KMS-11 (cell line): ENCODE results near the gene GJD3.
"Not testable (repeated sequence)": the region's sequence is repeated elsewhere in the genome, so short reads cannot be mapped to it uniquely, and the experiment has no call there.

ENCODE experiments used
- H2AFZ ChIP-seq: fragments of 200-600 bp; sonication (generic); 2 replicates; pipeline ENCODE4 v1.6.1; 2016; ENCODE audit warnings: antibody characterized with exemption, mixed run types, low read depth
- H3K27ac ChIP-seq: fragments of 200-600 bp; sonication (generic); 2 replicates; pipeline ENCODE4 v1.6.1; 2016; ENCODE audit warnings: mild to moderate bottlenecking, mixed run types
- H3K27me3 ChIP-seq: fragments of 200-600 bp; sonication (generic); 2 replicates; pipeline ENCODE4 v1.6.1; 2017; ENCODE audit warnings: mild to moderate bottlenecking, low read depth, mixed run types, moderate library complexity; ENCODE audit not compliant: insufficient read depth
- H3K36me3 ChIP-seq: fragments of 200-600 bp; sonication (generic); 2 replicates; pipeline ENCODE4 v1.6.1; 2017; ENCODE audit warnings: mild to moderate bottlenecking, mixed run types; ENCODE audit not compliant: insufficient read depth
- H3K4me1 ChIP-seq: fragments of 200-600 bp; sonication (generic); 2 replicates; pipeline ENCODE4 v1.6.1; 2016; ENCODE audit warnings: mild to moderate bottlenecking, low read depth, mixed run types; ENCODE audit not compliant: poor library complexity, severe bottlenecking
- H3K4me2 ChIP-seq: fragments of 200-600 bp; sonication (generic); 2 replicates; pipeline ENCODE4 v1.7.0; 2016; ENCODE audit warnings: mild to moderate bottlenecking, mixed run types
- H3K4me3 ChIP-seq: fragments of 200-600 bp; sonication (generic); IDR thresholded peaks from 2 replicates; pipeline ENCODE4 v1.6.1; 2017; ENCODE audit warnings: low read depth, low read length, mixed read lengths; ENCODE audit not compliant: insufficient read depth
- H3K79me2 ChIP-seq: fragments of 200-600 bp; sonication (generic); 2 replicates; pipeline ENCODE4 v1.6.1; 2016; ENCODE audit warnings: low read depth, mixed run types; ENCODE audit not compliant: insufficient read depth
- H3K9ac ChIP-seq: fragments of 200-600 bp; sonication (generic); 2 replicates; pipeline ENCODE4 v1.6.1; 2016; ENCODE audit warnings: mild to moderate bottlenecking, mixed run types
- H4K20me1 ChIP-seq: fragments of 200-600 bp; sonication (generic); 2 replicates; pipeline ENCODE4 v1.6.1; 2016; ENCODE audit warnings: mild to moderate bottlenecking, mixed run types; ENCODE audit not compliant: insufficient read depth
- CTCF ChIP-seq: fragments of 200-600 bp; sonication (generic); conservative IDR thresholded peaks from 2 replicates; pipeline ENCODE4 v1.6.1; 2017; ENCODE audit warnings: low read depth, mild to moderate bottlenecking, antibody characterized with exemption, low read length, moderate library complexity, mixed read lengths

The GJD3 gene

GRCh38 chr17:40374821-40375498, 10.4 kb upstream of the GJD3 start:
- Histone ChIP-seq H3K4me3 (no peak overlapping the region), H3K27me3 (no peaks in the 10 kb centered on the region), H3K4me2 (no peak overlapping the region), H3K9ac (no peak overlapping the region), H3K4me1 (peaks cover 18% of the 10 kb centered on the region), H4K20me1 (no peaks in the 10 kb centered on the region), H3K27ac (no peak overlapping the region), H3K79me2 (no peaks in the 10 kb centered on the region), H2AFZ (no peak overlapping the region), H3K36me3 (no peaks in the 10 kb centered on the region)
- no peak for TF ChIP-seq CTCF

GRCh38 chr17:40373999-40374398, 9.5 kb upstream of the GJD3 start:
- H3K4me2 ChIP-seq, result no peak overlapping the region
- no peak overlapping the region for H2AFZ ChIP-seq
- H3K79me2 ChIP-seq, result no peaks in the 10 kb centered on the region
- H4K20me1 ChIP-seq, result no peaks in the 10 kb centered on the region
- H3K4me1 ChIP-seq, result peaks cover 18% of the 10 kb centered on the region
- H3K27me3 ChIP-seq, result no peaks in the 10 kb centered on the region
- no peak overlapping the region for H3K27ac ChIP-seq
- no peak for TF ChIP-seq CTCF
- no peak overlapping the region for H3K9ac ChIP-seq
- no peaks in the 10 kb centered on the region for H3K36me3 ChIP-seq
- H3K4me3 ChIP-seq, result no peak overlapping the region

- no peak overlapping the region for H3K4me2 ChIP-seq
- H3K4me1 ChIP-seq, result peaks cover 18% of the 10 kb centered on the region
- H3K27me3 ChIP-seq, result no peaks in the 10 kb centered on the region
- H3K9ac ChIP-seq, result no peak overlapping the region
- H3K4me3 ChIP-seq, result no peak overlapping the region
- TF ChIP-seq CTCF, result no peak
- H2AFZ ChIP-seq, result no peak overlapping the region
- H3K27ac ChIP-seq, result no peak overlapping the region
- no peaks in the 10 kb centered on the region for H3K79me2 ChIP-seq
- H4K20me1 ChIP-seq, result no peaks in the 10 kb centered on the region
- no peaks in the 10 kb centered on the region for H3K36me3 ChIP-seq
Observed at GRCh38 chr17:40373324-40373723, 8.8 kb upstream of the GJD3 start.

- H3K27ac ChIP-seq, H4K20me1 ChIP-seq, H3K4me3 ChIP-seq, H3K27me3 ChIP-seq, H3K79me2 ChIP-seq, H3K9ac ChIP-seq, H3K36me3 ChIP-seq, H2AFZ ChIP-seq: not testable (repeated sequence)
- H3K4me1 ChIP-seq, result peaks cover 18% of the 10 kb centered on the region
- H3K4me2 ChIP-seq, result peak overlapping the region; percentile 5; the same call in 1 of the 2 replicates
Observed at GRCh38 chr17:40372644-40373043, 8.1 kb upstream of the GJD3 start.

GRCh38 chr17:40372031-40372430, 7.5 kb upstream of the GJD3 start:
- H3K4me3 ChIP-seq, result no peak overlapping the region
- no peak overlapping the region for H3K27ac ChIP-seq
- no peak overlapping the region for H3K9ac ChIP-seq
- H3K27me3 ChIP-seq, result no peaks in the 10 kb centered on the region
- H4K20me1 ChIP-seq, result no peaks in the 10 kb centered on the region
- H3K4me1 ChIP-seq, result peaks cover 18% of the 10 kb centered on the region
- H2AFZ ChIP-seq, result no peak overlapping the region
- no peaks in the 10 kb centered on the region for H3K79me2 ChIP-seq
- H3K4me2 ChIP-seq, result peak overlapping the region; percentile 5; the same call in 1 of the 2 replicates
- no peaks in the 10 kb centered on the region for H3K36me3 ChIP-seq
- no peak for TF ChIP-seq CTCF
